NCI-H1092 (cell line): ENCODE data around the gene MLF2.
A peak's percentile ranks its signal among the peaks of the same experiment; 100 is the strongest.

Experiments
- DNase-seq: peaks from one replicate; lab custom pipeline; 2025; lab: John Stamatoyannopoulos, UW

MLF2 gene

GRCh38 chr12:6752921-6753771 lies at the start of gene MLF2:
Gene MLF2 (minus strand): TSS chr12:6753141. CDS start chr12:6752334, 807 bp downstream.
- DNase-seq: peak; percentile 89

- DNase-seq: no peak
Observed at GRCh38 chr12:6799147-6799546, 46.2 kb upstream of the MLF2 start.

GRCh38 chr12:6796576-6796975 lies 43.6 kb upstream of the MLF2 start:
- DNase-seq: no peak

GRCh38 chr12:6795088-6795487 lies 42.1 kb upstream of the MLF2 start:
- no peak for DNase-seq

DNA sequence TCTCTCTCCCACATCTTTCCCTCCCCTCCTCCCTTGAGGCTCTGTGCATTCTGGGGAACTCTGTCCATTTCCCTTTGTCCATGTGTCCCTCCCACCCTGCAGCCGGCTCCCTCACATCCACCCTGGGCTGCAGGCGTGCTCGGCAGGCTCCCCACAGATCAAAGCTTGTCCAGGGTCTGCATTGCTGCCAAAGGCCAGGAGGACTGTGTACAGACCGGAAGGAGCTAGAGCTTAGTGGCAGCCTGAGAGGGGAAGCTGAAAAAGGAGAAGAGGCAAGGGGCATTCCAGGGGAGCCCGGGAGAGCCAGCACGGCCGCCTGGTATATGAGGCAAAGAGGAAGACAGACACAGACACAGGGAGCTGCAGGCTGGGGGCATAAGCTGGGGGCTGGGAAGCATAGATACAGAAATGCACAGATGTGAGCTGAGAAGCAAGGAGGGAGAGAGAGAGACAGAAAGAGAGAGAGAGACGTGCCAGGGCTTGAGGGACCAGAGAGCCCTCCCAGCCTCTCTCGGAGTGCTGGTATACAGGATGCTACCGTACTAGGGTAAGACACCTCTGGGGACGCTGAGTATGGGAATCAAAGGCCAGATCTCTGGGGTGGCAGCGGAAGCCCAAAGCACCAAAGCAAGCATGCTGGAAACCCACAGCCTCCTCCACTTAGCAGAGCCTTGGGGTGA lies 39.7 kb upstream of the MLF2 start:
- no peak for DNase-seq

GRCh38 chr12:6791931-6792520 lies 39.1 kb upstream of the MLF2 start:
- no peak for DNase-seq

- no peak for DNase-seq
Observed at GRCh38 chr12:6790496-6791150, 37.7 kb upstream of the MLF2 start.

DNA sequence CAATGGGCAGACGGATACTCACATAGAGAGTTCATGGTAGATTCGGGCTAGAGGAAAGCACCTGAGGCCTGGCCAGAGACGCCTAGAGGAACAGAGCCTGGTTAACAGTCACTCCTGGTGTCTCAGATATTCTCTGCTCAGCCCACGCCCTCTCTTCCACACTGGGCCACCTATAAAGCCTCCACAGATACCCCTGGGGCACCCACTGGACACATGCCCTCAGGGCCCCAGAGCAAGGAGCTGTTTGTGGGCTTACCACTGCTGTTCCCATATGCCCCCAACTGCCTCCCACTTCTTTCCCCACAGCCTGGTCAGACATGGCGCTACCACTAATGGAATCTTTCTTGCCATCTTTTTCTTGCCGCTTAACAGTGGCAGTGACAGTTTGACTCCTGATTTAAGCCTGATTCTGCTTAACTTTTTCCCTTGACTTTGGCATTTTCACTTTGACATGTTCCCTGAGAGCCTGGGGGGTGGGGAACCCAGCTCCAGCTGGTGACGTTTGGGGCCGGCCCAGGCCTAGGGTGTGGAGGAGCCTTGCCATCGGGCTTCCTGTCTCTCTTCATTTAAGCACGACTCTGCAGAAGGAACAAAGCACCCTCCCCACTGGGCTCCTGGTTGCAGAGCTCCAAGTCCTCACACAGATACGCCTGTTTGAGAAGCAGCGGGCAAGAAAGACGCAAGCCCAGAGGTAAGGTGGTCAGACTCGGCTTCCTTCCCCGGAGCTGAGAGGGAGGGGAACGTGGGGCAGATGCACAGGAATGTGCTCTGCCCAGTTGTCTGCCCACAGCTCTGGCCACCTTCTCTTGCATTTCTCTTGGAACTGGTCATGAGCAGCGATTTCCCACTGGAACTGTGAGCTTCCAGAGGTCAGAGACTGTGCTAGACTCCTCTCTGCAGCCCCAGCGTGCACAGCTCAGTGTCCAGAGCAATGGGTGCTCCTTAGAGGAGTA lies 36.3 kb upstream of the MLF2 start, which contains the start of gene CD4:
CD4 (plus strand) TSS at position 557 of the 953 bp plus-strand sequence. CDS start 10,611 bp downstream, outside the sequence.
- no peak for DNase-seq

GRCh38 chr12:6787309-6787708 lies 34.4 kb upstream of the MLF2 start:
- no peak for DNase-seq

DNA sequence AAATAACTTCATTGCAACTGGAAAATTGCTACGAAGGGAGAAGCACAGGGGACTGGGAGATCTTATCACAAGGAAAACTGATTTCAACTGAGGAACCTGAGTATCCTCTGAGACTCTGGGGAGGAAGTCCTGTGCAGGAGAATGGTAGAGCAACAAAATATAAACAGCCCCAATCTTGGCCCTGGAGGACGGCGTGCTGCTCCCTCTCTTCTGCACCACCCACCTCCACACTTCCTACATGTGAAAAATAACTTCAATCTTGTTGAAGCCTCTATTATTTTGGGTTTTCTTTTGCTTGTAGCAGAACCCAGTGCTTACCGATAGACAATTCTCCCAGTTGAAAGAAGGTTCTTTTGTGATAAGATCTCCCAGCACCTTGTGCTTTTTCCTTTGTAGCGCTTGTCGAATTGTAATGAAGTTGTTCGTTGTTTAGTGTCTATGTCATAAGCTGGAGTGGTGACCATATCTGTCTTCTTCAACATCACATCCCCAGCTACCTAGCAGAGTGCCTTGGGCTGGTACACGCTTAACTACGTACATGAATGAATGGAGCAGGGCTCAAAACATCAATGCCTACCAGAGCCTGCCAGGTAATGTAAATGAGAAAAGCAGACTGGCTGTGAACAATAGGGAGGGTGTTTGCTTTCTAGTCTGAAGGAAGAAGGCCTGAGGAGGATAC lies 33.6 kb upstream of the MLF2 start:
- no peak for DNase-seq

DNA sequence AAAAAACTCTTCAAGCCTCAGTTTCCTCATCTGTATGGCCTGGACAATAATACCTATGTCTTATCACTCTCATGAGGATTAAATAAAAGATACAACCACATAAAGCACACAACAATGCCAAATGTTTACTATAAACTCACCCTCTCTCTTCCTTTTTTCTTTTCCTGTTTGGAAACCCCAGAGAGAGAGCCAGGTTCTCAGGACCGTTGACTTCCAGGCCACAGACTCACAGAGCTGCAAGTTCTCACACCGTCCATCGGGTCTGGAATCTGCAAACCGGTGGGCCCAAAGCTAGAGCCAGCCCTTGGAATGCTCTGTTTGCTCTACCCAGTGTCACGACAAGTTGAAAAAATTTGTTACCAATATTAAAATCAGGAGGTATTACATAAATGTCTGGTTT lies 31.8 kb upstream of the MLF2 start:
- no peak for DNase-seq

GRCh38 chr12:6784296-6784695 lies 31.4 kb upstream of the MLF2 start:
- DNase-seq: no peak

GRCh38 chr12:6783828-6784227 lies 30.9 kb upstream of the MLF2 start:
- DNase-seq: no peak

DNA sequence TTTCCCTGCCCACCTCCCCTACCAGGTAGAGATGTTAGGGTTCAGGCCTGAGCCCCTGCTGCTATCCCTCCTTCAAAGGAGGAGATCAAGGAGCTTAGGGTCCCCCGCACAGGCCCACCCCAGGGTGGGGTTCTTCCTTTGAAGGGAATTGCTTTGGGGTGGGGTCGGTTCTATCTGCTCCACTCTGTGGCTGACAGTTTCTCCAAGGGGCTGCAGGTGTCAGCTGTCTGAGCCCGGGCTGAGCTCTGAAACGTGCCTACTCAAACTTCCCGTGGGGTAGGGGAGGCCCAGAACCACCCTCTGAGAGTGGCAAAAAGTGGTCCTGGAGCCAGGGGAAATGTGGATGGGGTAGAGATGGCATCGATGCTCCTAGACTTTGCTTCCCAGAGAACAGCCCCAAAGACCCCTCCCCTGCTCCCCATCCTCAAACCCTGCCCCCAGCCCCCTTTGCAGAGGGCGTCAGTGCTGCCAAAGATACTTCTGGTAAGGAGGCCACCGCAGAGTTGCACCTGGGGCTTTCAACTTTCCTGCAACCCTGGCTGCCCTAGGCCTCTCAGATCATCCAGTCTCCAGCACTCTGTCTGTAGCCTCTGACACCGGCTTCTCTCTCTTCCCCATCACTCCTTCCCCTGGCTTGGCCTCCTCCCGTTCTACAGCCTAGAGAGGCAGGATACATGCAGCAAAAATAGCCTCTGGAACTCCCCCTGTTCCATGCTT lies 30.1 kb upstream of the MLF2 start:
- DNase-seq: no peak

- no peak for DNase-seq
Observed at GRCh38 chr12:6782119-6782518, 29.2 kb upstream of the MLF2 start.

- no peak for DNase-seq
Observed at GRCh38 chr12:6780573-6780972, 27.6 kb upstream of the MLF2 start.

DNA sequence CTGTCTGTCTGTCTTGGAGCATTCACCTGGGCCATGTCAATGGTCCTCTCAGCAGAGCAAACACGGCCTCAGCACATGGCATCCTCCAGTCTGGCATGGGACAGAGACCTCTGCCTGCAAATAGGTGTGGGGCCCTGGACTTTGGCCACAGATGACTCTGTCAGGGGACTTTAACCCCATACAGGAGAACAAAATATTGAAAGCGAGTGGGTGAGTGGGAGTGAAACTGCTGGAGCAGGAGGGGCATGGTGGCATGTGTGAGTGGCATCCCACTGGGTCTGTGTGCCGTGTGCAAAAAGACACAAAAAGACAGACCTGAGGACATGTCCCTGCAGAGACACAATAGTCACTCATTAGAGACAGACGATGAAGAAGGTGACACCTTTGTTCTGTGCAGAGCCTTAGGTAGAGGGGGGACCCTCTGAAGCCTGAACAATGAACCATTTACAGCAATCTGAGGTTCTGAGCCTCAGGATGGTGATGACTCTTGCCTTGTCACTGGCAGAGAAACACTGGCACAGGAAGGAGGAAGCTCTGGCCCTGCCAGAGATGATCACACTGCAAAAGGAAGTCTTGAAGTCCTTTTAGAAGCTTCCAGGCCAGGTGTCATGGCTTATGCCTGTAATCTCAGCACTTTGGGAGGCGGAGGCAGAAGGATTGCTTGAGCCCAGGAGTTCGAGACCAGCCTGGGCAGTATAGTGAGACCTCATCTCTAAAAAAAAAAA lies 26.9 kb upstream of the MLF2 start:
- DNase-seq: no peak

DNA sequence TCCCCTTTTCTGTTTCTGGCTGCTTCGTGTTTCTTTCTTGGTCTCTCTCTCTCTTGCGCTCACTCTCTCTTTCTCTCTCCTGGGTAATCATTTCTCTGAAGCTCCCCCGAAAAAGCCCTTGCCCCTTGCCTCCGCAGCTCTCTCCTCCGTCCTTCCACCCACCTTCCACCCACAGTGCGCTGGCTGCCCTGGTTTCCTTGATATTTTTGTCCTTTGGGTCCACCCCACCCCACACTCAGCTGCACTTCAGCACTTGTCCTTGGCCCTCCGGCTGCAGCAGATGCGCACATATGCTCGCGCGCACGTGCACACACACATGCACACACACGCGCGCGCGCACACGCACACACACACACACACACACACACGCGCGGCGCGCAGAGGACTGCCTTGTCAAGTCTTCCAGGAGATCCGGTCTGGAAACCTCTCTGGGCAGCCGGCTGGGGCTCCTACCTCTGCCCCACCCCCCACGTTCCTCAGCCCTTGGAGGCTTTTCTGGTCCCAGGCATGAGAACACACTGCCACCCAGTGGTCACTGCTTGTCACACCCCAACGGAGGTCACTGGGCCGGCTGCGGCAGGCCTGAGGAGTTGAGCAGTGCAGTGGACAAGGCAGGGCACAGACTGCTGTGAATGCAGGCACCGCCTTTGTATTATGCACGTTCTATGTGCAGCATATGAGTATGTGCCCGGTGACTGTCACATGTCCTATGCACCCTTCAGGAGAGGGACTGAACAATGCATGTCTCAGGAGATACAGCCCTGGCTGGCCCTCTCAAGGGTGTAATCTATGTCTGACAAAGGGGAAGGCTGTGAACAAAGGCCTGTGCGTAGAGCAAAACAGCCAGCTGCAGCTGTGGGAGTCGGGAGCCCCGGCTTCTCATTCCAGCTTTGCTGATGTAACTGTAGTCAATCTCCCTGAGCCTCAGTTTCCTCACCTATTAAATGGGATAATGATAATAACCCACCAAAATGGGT lies 25.9 kb upstream of the MLF2 start:
- peak; percentile 81 for DNase-seq
